ENCODE results near the gene THEM5. TPM values are rescaled to one million over a fixed set of nuclear protein-coding genes. Genes with fewer than 3 reads are reported as not detected.

Gene THEM5
- polyA plus RNA-seq, 3 donors: 0.46 to 1.2 (median 0.92) TPM

- DNase-seq: no peak
These were observed 33.4 kb downstream of the THEM5 start for GRCh38 chr1:151819976-151820623.

- no peak for DNase-seq
These were observed 34.2 kb downstream of the THEM5 start for GRCh38 chr1:151819227-151819835.

- no peak for DNase-seq
These were observed 36.2 kb downstream of the THEM5 start for GRCh38 chr1:151817353-151817730.

GRCh38 chr1:151816548-151817352, 36.8 kb downstream of the THEM5 start:
- DNase-seq: no peak

GRCh38 chr1:151815716-151816327, 37.7 kb downstream of the THEM5 start:
- no peak for DNase-seq

- no peak for DNase-seq
These were observed 38.5 kb downstream of the THEM5 start for GRCh38 chr1:151814971-151815545.

- no peak for DNase-seq
These were observed 39.1 kb downstream of the THEM5 start for GRCh38 chr1:151814426-151814825.

- DNase-seq: no peak
These were observed 40.1 kb downstream of the THEM5 start for GRCh38 chr1:151813271-151813977.

GRCh38 chr1:151811181-151811580, 42.3 kb downstream of the THEM5 start:
- no peak for DNase-seq

GRCh38 chr1:151809985-151810556, 43.4 kb downstream of the THEM5 start:
- no peak for DNase-seq

GRCh38 chr1:151809290-151809984, 44.1 kb downstream of the THEM5 start:
- DNase-seq: no peak

- no peak for DNase-seq
These were observed 45.7 kb downstream of the THEM5 start for GRCh38 chr1:151807766-151808165.

- DNase-seq: no peak
These were observed 46.4 kb downstream of the THEM5 start for GRCh38 chr1:151807131-151807530.

GRCh38 chr1:151806170-151806569, 47.3 kb downstream of the THEM5 start:
- DNase-seq: no peak

- DNase-seq: no peak
These were observed 48.3 kb downstream of the THEM5 start, which contains the start of gene LINGO4 for GRCh38 chr1:151805066-151805820. Gene LINGO4, minus strand, starts transcription at chr1:151805419. Its CDS starts 2,715 bp downstream, at chr1:151802704.

- DNase-seq: no peak
These were observed 49.6 kb downstream of the THEM5 start for GRCh38 chr1:151803915-151804314.

- no peak for DNase-seq
These were observed 50.3 kb downstream of the THEM5 start for GRCh38 chr1:151803164-151803563.

GRCh38 chr1:151802372-151802771, 51.1 kb downstream of the THEM5 start:
- no peak for DNase-seq

- no peak for DNase-seq
These were observed 51.7 kb downstream of the THEM5 start for GRCh38 chr1:151801846-151802245.

Data from renal pelvis (tissue), 4 donors.